HEK293T (cell line): ENCODE measurements around the gene NPBWR2.

Source experiments
- ARNT ChIP-seq: fragments of 450-650 bp; IDR thresholded peaks from 2 replicates; pipeline ENCODE4 v1.6.1; 2017; ENCODE audit warnings: mild to moderate bottlenecking
- BHLHE40 ChIP-seq: fragments of 450-650 bp; IDR thresholded peaks from 2 replicates; pipeline ENCODE4 v1.6.1; 2016; ENCODE audit warnings: mild to moderate bottlenecking, moderate library complexity, borderline replicate concordance
- FOXA1 ChIP-seq: fragments of 450-650 bp; IDR thresholded peaks from 2 replicates; pipeline ENCODE4 v1.6.1; 2016; ENCODE audit warnings: mild to moderate bottlenecking
- FOXK2 ChIP-seq: fragments of 450-650 bp; IDR thresholded peaks from 2 replicates; pipeline ENCODE4 v1.6.1; 2016; ENCODE audit warnings: mild to moderate bottlenecking
- FOXM1 ChIP-seq: fragments of 450-650 bp; IDR thresholded peaks from 2 replicates; pipeline ENCODE4 v1.6.1; 2017; ENCODE audit warnings: mild to moderate bottlenecking, borderline replicate concordance
- HDGF ChIP-seq: fragments of 450-650 bp; IDR thresholded peaks from 2 replicates; pipeline ENCODE4 v1.6.1; 2017; ENCODE audit warnings: antibody characterized with exemption, borderline replicate concordance
- L3MBTL2 ChIP-seq: fragments of 450-650 bp; conservative IDR thresholded peaks from 2 replicates; pipeline ENCODE4 v1.6.1; 2016; ENCODE audit warnings: mild to moderate bottlenecking
- LEF1 ChIP-seq: fragments of 450-650 bp; IDR thresholded peaks from 2 replicates; pipeline ENCODE4 v1.6.1; 2017; ENCODE audit warnings: mild to moderate bottlenecking, borderline replicate concordance
- SP1 ChIP-seq: fragments of 450-650 bp; IDR thresholded peaks from 2 replicates; pipeline ENCODE4 v1.6.1; 2017
- SUZ12 ChIP-seq: fragments of 450-650 bp; IDR thresholded peaks from 2 replicates; pipeline ENCODE4 v1.6.1; 2016; ENCODE audit warnings: mild to moderate bottlenecking
- TARDBP ChIP-seq: fragments of 450-650 bp; IDR thresholded peaks from 2 replicates; pipeline ENCODE4 v1.6.1; 2016
- ZNF384 ChIP-seq: fragments of 450-650 bp; IDR thresholded peaks from 2 replicates; pipeline ENCODE4 v1.6.1; 2016
- TF ChIP-seq, protein P1 (sequence below): fragments of 450-650 bp; IDR thresholded peaks from 2 replicates; pipeline ENCODE4 v1.6.1; 2016

GRCh38 chr20:64079273-64080012 is 27.9 kb downstream of the NPBWR2 start, which contains the start of gene RGS19:
- TF ChIP-seq, protein P1, sequence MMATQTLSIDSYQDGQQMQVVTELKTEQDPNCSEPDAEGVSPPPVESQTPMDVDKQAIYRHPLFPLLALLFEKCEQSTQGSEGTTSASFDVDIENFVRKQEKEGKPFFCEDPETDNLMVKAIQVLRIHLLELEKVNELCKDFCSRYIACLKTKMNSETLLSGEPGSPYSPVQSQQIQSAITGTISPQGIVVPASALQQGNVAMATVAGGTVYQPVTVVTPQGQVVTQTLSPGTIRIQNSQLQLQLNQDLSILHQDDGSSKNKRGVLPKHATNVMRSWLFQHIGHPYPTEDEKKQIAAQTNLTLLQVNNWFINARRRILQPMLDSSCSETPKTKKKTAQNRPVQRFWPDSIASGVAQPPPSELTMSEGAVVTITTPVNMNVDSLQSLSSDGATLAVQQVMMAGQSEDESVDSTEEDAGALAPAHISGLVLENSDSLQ: no peak
- TF ChIP-seq SUZ12: no peak
- TF ChIP-seq LEF1: no peak
- no peak for TF ChIP-seq BHLHE40
- TF ChIP-seq FOXK2: no peak
- TF ChIP-seq ARNT: no peak
- no peak for TF ChIP-seq SP1
- no peak for TF ChIP-seq HDGF
- TF ChIP-seq TARDBP: no peak
- no peak for TF ChIP-seq ZNF384
- no peak for TF ChIP-seq FOXA1
- TF ChIP-seq FOXM1: 0 out of 2 replicates have a peak, but pooled peaks have one; percentile 11
- TF ChIP-seq L3MBTL2: no peak
